Measurements from ENCODE around the gene DEFB125.
"Not testable (repeated sequence)": the region's sequence is repeated elsewhere in the genome, so short reads cannot be mapped to it uniquely, and the experiment has no call there.

Gene DEFB125, protein sequence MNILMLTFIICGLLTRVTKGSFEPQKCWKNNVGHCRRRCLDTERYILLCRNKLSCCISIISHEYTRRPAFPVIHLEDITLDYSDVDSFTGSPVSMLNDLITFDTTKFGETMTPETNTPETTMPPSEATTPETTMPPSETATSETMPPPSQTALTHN

DNA sequence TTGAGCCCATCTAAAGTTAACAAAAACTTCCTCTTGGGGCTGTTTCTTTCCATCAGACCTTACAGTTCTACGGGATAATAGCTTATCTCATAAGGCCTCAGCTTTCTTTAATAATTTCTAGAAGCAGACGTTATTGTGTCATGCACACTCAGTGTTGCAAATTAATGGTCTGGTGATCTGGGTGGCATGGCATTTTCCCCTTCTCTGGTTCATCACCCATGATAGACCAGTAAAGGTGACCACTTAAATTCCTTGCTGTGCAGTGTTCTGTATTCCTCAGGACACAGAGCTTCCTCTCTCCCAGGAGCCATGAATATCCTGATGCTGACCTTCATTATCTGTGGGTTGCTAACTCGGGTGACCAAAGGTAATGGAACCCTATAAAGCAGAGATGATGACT, at the start of gene DEFB125:
Gene DEFB125 (plus strand): TSS at position 272 of the 400 bp plus-strand sequence. CDS start 38 bp downstream, at position 310.
- DNase-seq (ENCODE audit: low read depth in 2 of 2) = no peak

DNA sequence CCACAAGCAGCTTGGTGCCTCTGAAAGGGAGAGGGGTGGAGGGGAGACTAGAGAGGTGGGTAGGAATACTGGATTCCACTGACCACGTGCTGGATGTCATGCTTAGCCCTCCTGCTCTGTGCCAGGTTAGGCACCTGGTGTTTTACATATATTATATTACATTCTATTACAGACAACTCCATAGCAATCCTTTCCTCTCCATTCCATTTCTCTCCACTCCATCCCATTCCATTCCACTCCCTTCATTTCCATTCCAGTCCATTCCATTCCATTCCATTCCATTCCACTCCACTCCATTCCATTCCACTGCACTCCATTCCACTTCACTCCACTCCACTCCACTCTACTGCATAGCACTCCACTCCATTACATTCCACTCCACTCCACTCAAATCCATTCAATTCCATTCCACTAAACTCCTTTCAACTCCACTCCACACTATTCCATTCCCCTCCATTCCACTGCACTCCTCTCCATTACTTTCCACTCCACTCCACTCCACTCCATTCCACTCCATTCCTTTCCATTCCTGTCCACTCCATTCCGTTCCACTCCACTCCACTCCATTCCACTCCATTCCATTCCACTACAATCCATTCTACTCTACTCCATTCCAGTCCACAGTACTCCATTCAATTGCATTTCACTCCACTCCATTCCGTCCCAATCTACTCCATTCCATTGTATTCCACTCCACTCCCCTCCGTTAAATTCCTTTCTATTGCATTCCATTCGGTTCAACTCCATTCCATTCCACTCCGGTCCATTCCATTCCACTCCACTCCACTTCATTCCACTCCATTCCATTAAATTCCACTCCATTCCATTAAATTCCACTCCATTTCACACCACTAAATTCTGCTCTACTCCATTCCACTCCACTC, 27.2 kb upstream of the DEFB125 start:
- DNase-seq (ENCODE audit: low read depth in 2 of 2) = no peak

DNA sequence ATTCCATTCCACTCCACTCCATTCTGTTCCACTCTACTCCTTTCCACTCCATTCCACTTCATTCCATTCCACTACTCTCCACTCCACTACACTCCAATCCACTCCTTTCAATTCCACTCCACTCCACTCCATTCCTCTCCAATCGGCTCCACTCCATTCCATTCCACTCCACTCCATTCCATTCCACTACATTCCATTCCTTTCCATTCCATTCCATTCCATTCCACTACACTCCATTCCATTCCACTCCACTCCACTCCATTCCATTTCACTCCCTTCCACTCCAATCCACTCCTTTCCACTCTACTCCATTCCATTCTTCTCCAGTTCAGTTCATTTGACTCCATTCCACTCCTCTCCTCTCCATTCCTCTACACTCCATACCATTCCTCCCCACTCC, 26.2 kb upstream of the DEFB125 start:
- no peak for DNase-seq (ENCODE audit: low read depth in 2 of 2)

DNA sequence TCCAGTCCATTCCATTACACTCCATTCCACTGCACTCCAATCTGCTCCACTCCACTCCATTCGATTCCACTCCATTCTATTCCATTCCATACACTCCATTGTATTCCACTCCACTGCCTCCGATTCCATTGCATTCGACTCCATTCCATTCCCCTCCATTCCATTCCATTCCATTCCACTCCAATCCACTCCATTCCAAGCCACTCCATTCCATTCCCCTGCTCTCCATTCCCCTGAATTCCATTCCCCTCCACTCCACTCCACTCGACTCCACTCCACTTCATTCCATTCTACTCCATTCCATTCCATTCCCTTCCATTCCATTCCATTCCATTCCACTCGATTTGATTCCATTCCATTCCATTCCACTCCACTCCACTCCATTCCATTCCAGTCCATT, 25.7 kb upstream of the DEFB125 start:
- no peak for DNase-seq (ENCODE audit: low read depth in 2 of 2)

DNA sequence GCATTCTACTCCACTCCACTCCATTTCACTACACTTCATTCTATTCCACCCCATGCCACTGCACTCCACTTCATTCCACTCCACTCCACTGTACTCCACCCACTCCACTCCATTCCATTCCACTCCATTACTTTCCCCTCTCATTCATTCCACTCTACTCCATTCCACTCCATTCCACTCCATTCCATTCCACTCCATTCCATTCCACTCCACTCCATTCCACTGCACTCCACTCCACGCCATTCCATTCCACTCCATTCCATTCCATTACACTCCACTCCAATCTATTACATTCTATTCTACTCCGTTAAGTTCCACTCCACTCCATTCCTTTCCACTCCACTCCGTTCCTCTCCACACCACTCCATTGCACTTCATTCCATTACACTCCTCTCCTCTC, 25.0 kb upstream of the DEFB125 start:
- no peak for DNase-seq (ENCODE audit: low read depth in 2 of 2)

DNA sequence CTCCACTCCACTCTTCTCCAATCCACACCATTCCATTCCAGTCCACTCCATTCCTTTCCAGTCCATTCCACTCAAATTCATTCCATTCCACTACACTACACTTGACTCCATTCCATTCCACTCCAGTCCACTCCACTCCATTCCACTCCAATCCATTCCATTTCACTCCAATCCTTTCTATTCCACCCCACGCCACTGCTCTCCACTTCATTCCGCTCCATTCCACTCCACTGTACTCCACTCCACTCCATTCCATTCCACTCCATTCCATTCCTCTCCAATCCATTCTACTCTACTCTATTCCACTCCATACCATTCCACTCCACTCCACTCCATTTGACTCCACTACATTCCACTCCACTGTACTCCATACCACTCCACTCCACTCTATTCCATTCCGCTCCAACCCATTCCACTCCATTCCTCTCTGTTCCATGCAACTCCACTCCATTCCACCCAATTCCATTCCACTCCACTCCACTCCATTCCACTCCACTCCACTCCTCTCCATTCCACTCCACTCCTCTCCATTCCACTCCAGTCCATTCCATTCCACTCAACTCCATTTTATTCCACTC, 23.4 kb upstream of the DEFB125 start:
- no peak for DNase-seq (ENCODE audit: low read depth in 2 of 2)

DNA sequence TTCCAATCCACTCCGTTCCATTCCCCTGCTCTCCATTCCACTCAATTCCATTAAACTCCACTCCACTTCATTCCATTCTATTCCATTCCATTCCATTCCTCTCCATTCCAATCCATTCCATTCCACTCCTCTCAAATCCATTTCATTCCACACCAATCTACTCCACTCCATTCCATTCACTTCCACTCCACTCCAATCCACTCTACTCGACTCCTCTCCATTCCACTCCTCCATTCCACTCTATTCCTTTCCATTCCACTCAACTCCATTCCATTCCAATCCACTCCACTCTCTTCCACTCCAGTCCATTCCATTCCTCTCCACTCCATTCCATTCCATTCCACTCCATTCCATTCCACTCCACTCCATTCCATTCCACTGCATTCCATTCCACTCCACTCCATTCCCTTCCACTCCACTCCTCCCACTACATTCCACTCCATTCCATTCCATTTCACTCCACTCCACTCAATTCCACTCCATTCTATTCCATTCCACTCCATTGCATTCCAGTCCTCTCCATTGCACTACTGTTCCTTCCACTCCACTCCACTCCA, 22.6 kb upstream of the DEFB125 start:
- no peak for DNase-seq (ENCODE audit: low read depth in 2 of 2)

DNA sequence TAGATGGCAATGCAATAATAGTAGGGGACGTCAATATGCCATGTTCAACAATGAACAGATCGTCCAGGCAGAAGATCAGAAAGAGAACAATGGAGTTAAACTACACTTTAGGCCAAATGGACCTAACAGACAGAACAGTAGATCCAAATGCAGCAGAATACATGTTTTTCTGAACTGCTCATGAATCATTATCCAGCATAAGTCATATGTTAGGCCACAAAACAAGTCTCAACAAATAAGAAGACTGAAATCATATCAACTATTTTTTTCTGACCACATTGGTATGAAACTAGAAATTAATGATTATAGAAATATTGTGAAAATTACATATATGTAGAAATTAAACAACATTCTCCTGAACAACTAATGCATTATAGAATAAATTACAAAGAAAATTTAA, 10.2 kb upstream of the DEFB125 start:
- DNase-seq (ENCODE audit: low read depth in 2 of 2) = no peak

DNA sequence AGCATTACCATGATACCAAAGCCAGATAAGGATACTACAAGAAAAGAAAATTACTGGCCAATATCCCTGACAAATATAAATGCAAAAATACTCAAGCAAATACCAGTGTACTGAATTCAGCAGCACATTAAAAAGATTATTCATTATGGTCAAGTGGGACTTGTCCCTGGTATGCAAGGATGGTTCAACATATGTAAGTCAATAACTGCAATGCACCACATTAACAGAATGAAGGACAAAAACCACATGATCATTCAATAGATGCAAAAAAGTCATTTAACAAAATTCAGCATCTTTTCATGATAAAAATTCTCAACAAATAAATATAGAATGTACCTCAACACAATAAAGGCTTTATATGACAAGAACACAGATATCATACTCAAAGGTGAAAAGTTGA, 9.1 kb upstream of the DEFB125 start:
- DNase-seq (ENCODE audit: low read depth in 2 of 2) = no peak

DNA sequence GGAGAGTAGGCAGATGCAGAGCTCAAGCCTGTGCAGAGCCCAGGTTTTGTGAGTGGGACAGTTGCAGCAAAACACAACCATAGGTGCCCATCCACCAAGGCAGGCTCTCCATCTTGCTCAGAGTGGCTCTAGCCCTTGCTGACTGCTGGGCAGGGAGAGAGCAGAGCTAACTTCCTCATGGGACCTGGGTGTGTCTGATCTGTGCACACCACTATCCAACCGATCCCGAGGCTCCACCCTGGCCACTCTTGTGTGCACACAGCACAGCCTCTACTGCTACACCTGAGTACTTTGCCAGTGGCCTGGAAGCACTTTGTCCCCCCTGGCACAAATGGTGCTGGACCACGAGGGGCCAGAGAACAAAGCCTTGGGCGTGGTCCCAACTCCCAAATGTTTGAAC, 7.9 kb upstream of the DEFB125 start:
- no peak for DNase-seq (ENCODE audit: low read depth in 2 of 2)

DNA sequence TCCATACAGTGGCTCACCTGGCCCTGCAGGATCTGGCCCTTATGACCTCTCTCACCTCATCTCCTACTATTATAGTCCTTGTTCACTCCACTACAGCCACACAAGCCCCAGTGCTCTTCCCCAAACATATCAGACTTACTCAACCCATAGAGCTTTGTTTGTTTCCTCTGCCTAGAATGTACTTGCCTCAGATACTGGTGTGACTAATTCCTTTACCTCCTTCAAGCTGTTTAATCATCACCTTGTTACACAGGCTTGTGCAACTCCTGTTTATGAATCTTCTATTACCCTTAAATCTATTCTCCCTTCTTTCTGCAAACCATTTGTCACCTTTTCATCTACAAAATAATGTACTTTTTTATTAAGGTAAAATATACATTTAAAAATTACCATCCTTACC, 3.2 kb downstream of the DEFB125 start:
- no peak for DNase-seq (ENCODE audit: low read depth in 2 of 2)

DNA sequence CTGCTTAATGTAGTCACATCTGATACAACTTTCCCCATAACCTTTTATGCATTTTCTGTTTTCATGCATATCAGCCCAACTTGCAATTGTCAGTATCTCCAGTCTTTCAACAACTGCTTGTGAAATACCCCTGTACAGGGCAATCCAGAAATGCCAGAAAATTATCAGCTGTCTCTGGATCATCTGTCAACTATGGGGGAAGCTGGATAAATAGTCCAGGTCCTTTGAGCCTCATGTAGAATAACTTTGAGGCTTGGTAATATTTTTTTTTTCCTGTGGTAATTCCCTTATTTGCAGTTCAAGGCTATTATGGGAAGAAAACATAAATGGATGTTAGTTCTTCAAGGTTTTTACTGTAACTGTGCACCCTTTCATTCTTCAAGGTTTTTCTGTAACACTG, 6.2 kb downstream of the DEFB125 start:
- DNase-seq (ENCODE audit: low read depth in 2 of 2) = no peak

DNA sequence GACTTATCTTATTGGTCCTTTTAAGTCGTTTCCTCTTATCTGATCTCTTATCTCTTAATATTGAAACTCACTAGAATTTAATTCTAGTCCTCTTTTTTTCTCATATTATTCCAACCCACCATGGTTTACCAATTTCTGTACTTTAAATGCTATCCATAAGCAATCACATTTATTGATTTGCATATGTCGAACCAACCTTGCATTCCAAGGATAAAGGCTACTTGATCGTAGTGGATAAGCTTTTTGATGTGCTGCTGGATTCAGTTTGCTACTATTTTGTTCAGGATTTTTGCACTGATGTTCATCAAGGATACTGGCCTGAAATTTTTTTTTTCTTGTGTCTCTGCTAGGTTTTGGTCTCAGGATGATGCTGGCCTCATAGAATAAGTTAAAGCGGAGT, 7.7 kb downstream of the DEFB125 start:
- DNase-seq (ENCODE audit: low read depth in 2 of 2) = no peak

DNA sequence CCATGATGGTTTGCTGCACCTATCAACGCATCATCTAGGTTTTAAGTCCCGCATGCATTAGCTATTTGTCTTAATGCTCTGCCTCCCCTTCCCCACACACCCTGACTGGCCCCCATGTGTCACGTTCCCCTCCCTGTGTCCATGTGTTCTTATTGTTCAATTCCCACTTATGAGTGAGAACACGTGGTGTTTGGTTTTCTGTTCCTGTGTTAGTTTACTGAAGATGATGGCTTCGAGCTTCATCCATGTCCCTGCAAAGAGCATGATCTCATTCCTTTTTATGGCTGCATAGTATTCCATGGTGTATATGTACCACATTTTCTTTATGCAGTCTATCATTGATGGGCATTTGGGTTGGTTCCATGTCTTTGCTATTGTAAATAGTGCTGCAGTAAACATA, 10.2 kb downstream of the DEFB125 start:
- not testable (repeated sequence) for DNase-seq (ENCODE audit: low read depth in 2 of 2)

DNA sequence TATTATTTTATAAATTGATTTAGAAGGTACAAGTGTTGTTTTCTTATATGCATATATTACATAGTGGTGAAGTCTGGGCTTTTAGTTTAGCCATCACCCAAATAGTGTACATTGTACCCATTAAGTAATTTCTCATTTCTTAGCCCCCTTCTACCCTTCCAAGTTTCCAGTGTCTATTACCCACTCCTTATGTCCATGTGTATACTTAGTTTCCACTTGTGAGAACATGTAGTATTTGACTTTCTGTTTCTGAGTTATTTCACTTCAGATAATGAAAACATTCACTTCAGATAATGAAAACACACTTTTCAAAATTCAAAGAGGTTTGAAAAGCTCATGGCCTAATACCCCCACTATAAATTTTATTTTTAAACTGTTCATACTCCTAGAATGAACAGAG, 14.5 kb downstream of the DEFB125 start:
- no peak for DNase-seq (ENCODE audit: low read depth in 2 of 2)

DNA sequence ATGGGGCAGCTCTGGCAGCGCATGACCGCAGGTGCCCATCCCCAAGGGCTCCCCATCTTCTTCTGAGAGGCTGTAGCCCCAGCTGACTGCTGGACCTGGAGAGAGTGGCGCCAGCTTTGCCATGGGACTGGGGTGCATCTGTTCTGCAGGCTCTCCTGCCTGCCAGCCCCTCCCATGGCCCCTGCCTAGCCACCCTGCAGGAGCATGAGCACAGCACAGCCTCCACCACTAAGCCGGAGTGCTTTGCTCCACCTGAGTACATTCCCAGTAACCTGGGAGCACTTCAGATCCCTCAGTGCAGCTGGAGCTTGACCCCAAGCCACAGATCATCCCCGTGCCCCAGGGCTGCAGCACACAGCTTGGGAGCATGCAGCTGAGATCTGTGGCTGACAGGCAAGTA, 16.0 kb downstream of the DEFB125 start:
- no peak for DNase-seq (ENCODE audit: low read depth in 2 of 2)

DNA sequence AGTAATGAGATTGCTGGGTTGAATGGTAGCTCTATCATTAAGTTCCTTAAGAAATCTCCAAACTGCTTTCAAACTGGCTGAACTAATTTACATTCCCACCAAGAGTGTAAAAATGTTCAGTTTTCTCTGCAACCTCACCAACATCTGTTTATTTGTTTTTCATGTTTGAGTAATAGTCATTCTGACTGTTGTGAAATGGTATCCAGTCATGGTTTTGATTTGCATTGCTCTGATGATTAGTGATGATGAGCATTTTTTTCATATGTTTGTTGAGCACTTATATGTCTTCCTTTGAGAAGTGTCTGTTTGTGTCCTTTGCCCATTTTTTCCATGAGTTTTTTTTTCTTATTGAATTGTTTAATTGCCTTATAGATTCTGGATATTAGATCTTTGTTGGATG, 24.9 kb downstream of the DEFB125 start:
- DNase-seq (ENCODE audit: low read depth in 2 of 2) = no peak

DNA sequence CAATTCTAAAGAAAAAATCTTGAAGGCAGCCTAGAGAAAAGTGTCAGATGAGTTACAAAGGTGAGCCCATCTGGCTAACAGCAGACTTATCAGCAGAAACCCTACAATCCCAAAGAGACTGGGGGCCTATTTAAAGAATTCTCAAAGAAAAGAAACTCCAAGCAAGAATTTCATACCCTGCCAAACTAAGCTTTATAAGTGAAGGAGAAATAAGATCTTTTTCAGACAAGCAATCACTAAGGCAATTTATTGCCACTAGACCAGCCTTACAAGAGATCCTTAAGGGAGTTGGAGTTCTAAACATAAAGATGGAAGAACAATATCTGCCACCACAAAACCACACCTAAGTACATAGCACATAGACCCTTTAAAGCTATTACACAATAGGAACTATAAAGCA, 30.0 kb downstream of the DEFB125 start:
- DNase-seq (ENCODE audit: low read depth in 2 of 2) = no peak

DNA sequence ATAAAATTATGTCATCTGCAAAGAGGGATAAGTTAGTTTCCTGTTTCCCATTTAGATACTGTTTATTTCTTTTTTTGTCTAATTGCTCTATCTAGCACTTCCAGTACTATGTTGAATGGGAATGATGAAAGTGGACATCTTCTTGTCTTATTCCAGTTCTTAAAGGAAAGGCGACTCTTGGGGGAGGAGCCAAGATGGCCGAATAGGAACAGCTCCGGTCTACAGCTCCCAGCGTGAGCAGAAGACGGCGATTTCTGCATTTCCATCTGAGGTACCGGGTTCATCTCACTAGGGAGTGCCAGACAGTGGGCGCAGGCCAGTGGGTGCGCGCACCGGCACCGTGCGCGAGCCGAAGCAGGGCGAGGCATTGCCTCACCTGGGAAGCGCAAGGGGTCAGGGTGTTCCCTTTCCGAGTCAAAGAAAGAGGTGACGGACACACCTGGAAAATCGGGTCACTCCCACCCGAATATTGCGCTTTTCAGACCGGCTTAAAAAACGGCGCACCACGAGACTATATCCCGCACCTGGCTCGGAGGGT, 42.4 kb downstream of the DEFB125 start:
- not testable (repeated sequence) for DNase-seq (ENCODE audit: low read depth in 2 of 2)

DNA sequence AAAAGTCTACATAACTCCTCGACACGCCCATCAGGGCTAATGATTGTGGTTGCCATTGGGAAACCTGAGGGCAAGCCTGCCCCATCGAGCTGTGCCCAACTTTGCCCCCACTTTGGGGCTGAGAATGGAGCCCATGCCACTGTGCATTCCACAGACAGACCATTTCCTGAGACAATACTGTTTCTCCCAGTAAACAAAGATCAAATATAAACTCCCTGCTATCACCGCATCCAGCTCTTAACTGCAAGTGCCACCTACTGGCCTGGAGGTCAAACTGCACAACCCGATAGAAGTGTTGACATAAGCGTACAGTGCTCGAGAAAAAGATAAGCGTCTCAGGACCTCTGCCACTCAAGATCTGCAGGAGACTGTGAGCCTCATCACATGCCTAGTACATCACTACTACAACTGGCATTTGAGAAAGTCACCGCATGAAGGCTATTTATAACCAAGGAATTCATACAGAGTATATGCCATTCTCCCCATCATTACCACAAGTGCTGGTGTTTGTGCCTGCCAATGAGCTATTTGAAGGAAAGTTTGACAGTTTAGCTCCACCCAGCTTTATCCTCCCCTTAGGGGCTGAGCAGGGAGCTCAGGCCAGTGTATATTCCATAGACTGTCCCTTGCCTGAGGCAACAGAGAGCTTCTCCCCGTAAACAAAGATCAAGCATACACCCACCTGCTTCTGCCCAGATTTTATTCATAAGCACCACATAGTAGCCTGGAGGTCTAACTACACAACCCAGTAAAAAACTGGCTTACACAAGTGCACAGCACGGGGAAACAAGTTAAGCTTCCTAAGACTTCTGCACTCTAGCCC, 50.4 kb downstream of the DEFB125 start:
- no peak for DNase-seq (ENCODE audit: low read depth in 2 of 2)

DNA sequence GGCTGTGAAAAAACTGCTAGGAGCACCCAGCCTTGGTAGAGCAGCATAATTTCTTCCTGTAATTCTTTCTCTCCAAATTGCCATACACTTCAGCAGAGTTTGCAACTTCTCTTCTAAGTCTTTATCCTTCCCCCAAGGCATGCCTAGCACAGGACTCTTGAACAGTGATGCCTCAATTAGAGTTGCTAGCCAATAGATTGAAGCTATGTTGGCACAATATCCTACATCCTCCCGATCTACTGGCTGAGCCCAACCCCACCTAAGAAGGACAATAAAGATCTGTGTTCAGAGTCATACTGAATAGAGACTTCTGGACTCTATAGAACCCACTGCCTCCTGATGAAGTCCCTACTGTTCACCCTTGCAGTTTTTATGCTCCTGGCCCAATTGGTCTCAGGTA, 54.8 kb downstream of the DEFB125 start, which contains the start of gene DEFB126:
Gene DEFB126 (plus strand): TSS at position 301 of the 400 bp plus-strand sequence. CDS start 39 bp downstream, at position 340.
- DNase-seq (ENCODE audit: low read depth in 2 of 2) = no peak

DNA sequence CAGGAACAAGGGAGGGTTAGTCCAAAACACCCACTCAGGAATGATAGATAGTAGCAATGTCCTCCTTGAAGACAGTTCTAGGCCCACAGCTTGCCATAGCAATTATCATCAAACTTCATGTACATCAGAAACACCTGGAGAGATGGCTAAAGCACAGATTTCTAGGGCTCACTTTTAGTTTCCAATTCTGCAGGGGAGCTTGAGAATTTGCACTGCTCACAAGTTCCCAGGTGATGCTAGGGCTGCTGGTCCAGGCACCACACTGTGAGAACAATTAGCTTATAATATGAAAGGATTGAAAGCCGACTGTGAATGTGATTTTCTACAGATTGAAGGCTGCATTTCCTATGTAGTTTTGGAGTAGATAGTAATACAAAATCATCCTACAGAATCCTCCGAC, 58.4 kb downstream of the DEFB125 start:
- no peak for DNase-seq (ENCODE audit: low read depth in 2 of 2)

Data from stimulated activated CD8-positive, alpha-beta memory T cell treated with anti-CD3 and anti-CD28 coated beads, Interleukin-2, amount 100 ng/mL, for 48 hours (primary cell).